ENCODE data around the gene CD300A.

Gene CD300A

DNA sequence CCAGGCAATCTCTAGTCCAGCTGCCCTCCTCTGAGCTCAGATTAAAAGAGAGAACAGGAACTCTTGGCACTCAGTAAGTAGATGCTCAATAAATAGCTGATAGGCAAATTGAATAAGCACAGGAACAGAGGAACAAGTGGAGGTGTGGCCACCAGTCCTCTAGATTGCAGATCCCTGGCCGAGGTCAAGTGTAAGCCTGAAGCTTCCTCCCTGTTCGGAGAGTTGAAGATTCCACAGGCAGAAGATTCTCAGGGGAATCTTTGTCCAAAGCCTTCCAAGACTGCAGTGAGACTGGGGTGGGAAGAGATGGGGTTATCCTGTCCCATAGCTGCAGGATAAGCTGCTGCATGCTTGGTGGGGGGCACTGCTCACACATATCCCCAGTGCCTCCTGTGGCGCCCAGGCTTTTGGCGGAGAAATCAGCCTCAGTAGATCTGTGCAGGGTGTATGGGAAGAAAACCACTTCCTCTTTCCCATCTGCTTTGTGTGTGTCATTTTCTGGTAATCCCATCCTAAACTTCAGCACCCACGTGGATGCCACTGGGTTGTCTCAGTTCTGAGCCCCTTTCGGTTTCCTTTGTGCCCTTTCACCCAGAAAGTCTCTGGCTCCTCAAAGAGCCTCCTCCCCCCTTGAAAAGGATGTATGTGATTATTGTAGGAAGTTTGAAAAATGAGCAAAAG lies 12.1 kb downstream of the CD300A start:
- no peak overlapping the region for H2AFZ ChIP-seq (ENCODE audit: low read depth, low read length)
- peaks cover 9% of the 10 kb centered on the region; the same call in 1 of the 2 replicates for H3K4me1 ChIP-seq (ENCODE audit: low read length)
- H3K27ac ChIP-seq (ENCODE audit: low read length): no peak overlapping the region
- TF ChIP-seq, protein P1, sequence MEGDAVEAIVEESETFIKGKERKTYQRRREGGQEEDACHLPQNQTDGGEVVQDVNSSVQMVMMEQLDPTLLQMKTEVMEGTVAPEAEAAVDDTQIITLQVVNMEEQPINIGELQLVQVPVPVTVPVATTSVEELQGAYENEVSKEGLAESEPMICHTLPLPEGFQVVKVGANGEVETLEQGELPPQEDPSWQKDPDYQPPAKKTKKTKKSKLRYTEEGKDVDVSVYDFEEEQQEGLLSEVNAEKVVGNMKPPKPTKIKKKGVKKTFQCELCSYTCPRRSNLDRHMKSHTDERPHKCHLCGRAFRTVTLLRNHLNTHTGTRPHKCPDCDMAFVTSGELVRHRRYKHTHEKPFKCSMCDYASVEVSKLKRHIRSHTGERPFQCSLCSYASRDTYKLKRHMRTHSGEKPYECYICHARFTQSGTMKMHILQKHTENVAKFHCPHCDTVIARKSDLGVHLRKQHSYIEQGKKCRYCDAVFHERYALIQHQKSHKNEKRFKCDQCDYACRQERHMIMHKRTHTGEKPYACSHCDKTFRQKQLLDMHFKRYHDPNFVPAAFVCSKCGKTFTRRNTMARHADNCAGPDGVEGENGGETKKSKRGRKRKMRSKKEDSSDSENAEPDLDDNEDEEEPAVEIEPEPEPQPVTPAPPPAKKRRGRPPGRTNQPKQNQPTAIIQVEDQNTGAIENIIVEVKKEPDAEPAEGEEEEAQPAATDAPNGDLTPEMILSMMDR (IDR thresholded peaks at IDR 0.05; ENCODE audit: low read depth, low read length): no peak
- no peak for TF ChIP-seq EZH2phosphoT487 (IDR thresholded peaks at IDR 0.05; ENCODE audit: low read depth)
- H3K4me2 ChIP-seq (ENCODE audit: low read length): no peak overlapping the region
- H3K27me3 ChIP-seq (ENCODE audit: low read depth, low read length): peaks cover 5% of the 10 kb centered on the region
- no peak overlapping the region for H3K9ac ChIP-seq (ENCODE audit: low read length)
- H3K9me3 ChIP-seq (ENCODE audit: insufficient read depth, low read length): peaks cover 11% of the 10 kb centered on the region; the same call in 1 of the 2 replicates
- no peaks in the 10 kb centered on the region for H4K20me1 ChIP-seq (ENCODE audit: insufficient read depth, low read length)
- no peaks in the 10 kb centered on the region for H3K79me2 ChIP-seq (ENCODE audit: low read length)
- no peaks in the 10 kb centered on the region for H3K36me3 ChIP-seq (replicated peaks; ENCODE audit: low read depth, low read length)
- no peak overlapping the region for H3K4me3 ChIP-seq (ENCODE audit: low read length)

DNA sequence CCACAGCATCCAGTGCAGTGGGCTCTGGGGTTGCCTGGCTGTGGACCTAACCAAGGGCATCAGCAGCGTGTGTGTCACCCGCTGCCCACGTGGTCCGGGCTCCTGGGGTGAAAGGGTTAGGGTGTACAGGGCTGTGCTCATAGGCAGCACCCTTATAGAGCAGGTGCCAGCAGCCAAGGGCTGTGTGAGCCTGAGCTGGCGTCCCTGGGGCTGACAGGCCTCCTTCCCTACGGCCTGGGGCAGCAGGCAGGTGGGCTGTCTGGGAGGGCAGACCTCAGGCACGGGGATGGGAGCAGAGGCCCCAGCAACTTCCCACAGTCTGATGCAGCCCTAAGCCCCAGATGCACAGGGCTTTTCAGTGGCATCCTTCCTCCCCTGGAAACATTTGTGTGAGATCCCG lies 13.9 kb downstream of the CD300A start:
- TF ChIP-seq, protein P1 (IDR thresholded peaks at IDR 0.05; ENCODE audit: low read depth, low read length): no peak
- Histone ChIP-seq H3K4me2 (ENCODE audit: low read length) (no peak overlapping the region), H3K36me3 (replicated peaks; ENCODE audit: low read depth, low read length) (no peaks in the 10 kb centered on the region), H4K20me1 (ENCODE audit: insufficient read depth, low read length) (no peaks in the 10 kb centered on the region), H3K27ac (ENCODE audit: low read length) (no peak overlapping the region), H3K27me3 (ENCODE audit: low read depth, low read length) (peaks cover 18% of the 10 kb centered on the region), H3K4me1 (ENCODE audit: low read length) (peaks cover 9% of the 10 kb centered on the region; the same call in 1 of the 2 replicates), H2AFZ (ENCODE audit: low read depth, low read length) (no peak overlapping the region), H3K9me3 (ENCODE audit: insufficient read depth, low read length) (peaks cover 10% of the 10 kb centered on the region; the same call in 1 of the 2 replicates), H3K9ac (ENCODE audit: low read length) (no peak overlapping the region), H3K4me3 (ENCODE audit: low read length) (no peak overlapping the region), H3K79me2 (ENCODE audit: low read length) (no peaks in the 10 kb centered on the region)

DNA sequence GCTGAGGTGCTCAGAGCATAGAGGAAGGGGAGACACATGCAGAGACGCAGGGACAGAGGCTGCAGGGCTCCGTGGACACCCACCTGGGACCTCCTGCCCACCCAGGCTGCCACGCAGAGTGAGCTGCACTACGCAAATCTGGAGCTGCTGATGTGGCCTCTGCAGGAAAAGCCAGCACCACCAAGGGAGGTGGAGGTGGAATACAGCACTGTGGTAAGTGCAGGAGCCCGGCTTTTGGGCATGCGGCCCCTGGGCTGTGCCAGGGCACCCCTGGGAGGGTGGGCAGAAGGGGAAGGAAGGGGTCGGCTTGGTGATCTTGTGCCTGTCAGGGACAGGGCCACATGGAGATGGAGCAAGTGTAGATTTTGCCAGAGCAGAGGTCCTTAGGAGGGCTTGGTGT lies 15.2 kb downstream of the CD300A start:
- Histone ChIP-seq H3K4me3 (ENCODE audit: low read length) (no peak overlapping the region), H3K36me3 (replicated peaks; ENCODE audit: low read depth, low read length) (no peaks in the 10 kb centered on the region), H3K4me1 (ENCODE audit: low read length) (peaks cover 9% of the 10 kb centered on the region; the same call in 1 of the 2 replicates), H3K9ac (ENCODE audit: low read length) (no peak overlapping the region), H3K9me3 (ENCODE audit: insufficient read depth, low read length) (no peaks in the 10 kb centered on the region), H3K27me3 (ENCODE audit: low read depth, low read length) (peaks cover 29% of the 10 kb centered on the region), H3K79me2 (ENCODE audit: low read length) (no peaks in the 10 kb centered on the region), H4K20me1 (ENCODE audit: insufficient read depth, low read length) (no peaks in the 10 kb centered on the region), H3K27ac (ENCODE audit: low read length) (no peak overlapping the region), H2AFZ (ENCODE audit: low read depth, low read length) (no peak overlapping the region), H3K4me2 (ENCODE audit: low read length) (no peak overlapping the region)
- TF ChIP-seq, protein P1 (IDR thresholded peaks at IDR 0.05; ENCODE audit: low read depth, low read length): no peak
- TF ChIP-seq EZH2phosphoT487 (IDR thresholded peaks at IDR 0.05; ENCODE audit: low read depth): no peak

DNA sequence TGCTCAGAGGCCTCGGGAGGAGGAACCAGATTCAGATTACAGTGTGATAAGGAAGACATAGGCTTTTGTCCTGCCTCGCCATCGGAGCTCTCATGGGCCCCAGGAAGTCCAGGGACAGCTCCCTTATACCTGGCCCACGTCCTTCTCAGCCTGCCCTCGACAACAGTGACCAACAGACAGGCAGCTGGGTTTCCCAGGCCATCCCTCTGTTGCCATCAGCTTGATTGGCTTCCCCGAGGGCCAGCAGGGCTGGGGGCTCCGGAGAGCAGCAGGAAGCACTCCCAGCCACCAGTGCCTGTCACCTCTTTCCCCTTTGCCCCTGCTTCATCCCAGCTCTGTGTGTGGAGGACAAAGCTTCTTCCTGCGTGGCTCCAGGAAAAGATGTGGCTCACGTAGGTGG lies 17.6 kb downstream of the CD300A start:
- Histone ChIP-seq H4K20me1 (ENCODE audit: insufficient read depth, low read length) (no peaks in the 10 kb centered on the region), H3K79me2 (ENCODE audit: low read length) (no peaks in the 10 kb centered on the region), H3K4me2 (ENCODE audit: low read length) (no peak overlapping the region), H3K36me3 (replicated peaks; ENCODE audit: low read depth, low read length) (no peaks in the 10 kb centered on the region), H2AFZ (ENCODE audit: low read depth, low read length) (no peak overlapping the region), H3K9ac (ENCODE audit: low read length) (no peak overlapping the region), H3K27me3 (ENCODE audit: low read depth, low read length) (peaks cover 26% of the 10 kb centered on the region), H3K4me1 (ENCODE audit: low read length) (peaks cover 1% of the 10 kb centered on the region; the same call in 1 of the 2 replicates), H3K4me3 (ENCODE audit: low read length) (no peak overlapping the region), H3K9me3 (ENCODE audit: insufficient read depth, low read length) (no peaks in the 10 kb centered on the region), H3K27ac (ENCODE audit: low read length) (no peak overlapping the region)
- no peak for TF ChIP-seq EZH2phosphoT487 (IDR thresholded peaks at IDR 0.05; ENCODE audit: low read depth)
- TF ChIP-seq, protein P1 (IDR thresholded peaks at IDR 0.05; ENCODE audit: low read depth, low read length): no peak
